Epithelial cell of esophagus (primary cell): ENCODE results near the gene LPAR2.
"Not testable (repeated sequence)": the region's sequence is repeated elsewhere in the genome, so short reads cannot be mapped to it uniquely, and the experiment has no call there.

Experiments used
- DNase-seq: peaks from one replicate; pipeline ENCODE4 v3.0.0; 2010; ENCODE audit warnings: low read depth
- H3K4me3 ChIP-seq: 2 replicates; pipeline ENCODE4 v1.5.1; 2011; ENCODE audit warnings: mild to moderate bottlenecking, low read length, control low read depth
- CTCF ChIP-seq: IDR thresholded peaks from 2 replicates; pipeline ENCODE4 v1.5.1; 2011; ENCODE audit warnings: low read depth, mild to moderate bottlenecking, low read length, control low read depth, inconsistent platforms; ENCODE audit not compliant: insufficient read depth; ENCODE audit errors: missing control alignments

The LPAR2 gene

GRCh38 chr19:19627621-19628500 is at the start of gene LPAR2:
Gene LPAR2 (minus strand): TSS chr19:19628220. CDS start chr19:19627275, 945 bp downstream.
- TF ChIP-seq CTCF = no peak
- H3K4me3 ChIP-seq = peak within 1 kb of the TSS; percentile 55
- DNase-seq = peak; percentile 60

DNA sequence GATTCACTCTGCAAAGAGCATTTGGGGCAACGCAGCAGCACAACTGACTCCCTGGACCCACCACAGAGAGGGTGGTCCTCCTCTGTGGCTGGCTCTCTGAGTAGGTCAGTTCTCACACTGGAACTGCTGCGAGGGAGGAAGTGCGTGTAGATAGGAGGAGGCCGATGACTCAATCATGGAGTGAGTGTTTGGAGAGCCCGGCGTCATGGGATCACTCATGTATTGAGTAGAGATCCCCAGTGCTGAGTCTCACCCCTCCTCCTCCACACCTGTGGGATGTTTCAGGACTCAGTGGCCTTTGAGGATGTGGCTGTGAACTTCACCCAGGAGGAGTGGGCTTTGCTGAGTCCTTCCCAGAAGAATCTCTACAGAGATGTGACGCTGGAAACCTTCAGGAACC is 49.6 kb upstream of the LPAR2 start:
- no peak overlapping the region for H3K4me3 ChIP-seq
- TF ChIP-seq CTCF = no peak
- no peak for DNase-seq

- no peak overlapping the region for H3K4me3 ChIP-seq
- TF ChIP-seq CTCF = no peak
Measured at GRCh38 chr19:19674315-19674714, 46.3 kb upstream of the LPAR2 start.

GRCh38 chr19:19672816-19673215 is 44.8 kb upstream of the LPAR2 start:
- peak; percentile 39 for DNase-seq
- no peak for TF ChIP-seq CTCF
- no peak overlapping the region for H3K4me3 ChIP-seq

More at GRCh38 chr19:19674315-19674714, 46.3 kb upstream of the LPAR2 start:
- no peak for DNase-seq

DNA sequence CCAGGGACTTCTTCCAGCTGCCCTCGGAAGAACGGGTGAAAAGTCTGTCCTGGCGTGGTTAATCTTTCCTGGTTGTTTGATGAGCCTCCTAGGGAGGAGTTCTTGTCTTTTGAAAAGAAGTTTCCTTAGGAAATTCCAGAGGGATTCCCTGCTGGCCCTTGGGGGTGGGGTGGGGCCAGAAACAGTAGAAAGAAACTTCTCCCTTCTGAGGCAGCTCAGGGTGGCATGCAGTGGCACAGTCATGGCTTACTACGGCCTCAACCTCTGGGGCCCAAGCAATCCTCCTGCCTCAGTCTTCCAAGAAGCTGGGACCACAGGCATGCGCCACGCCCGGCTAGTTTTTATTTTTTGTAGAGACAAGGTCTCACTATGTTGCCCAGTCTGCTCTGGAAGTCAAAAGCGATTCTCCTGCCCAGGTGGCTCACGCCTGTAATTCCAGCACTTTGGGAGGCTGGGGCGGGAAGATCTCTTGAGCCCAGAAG is 42.1 kb upstream of the LPAR2 start:
- H3K4me3 ChIP-seq = peak overlapping the region; percentile 85
- DNase-seq = peak; percentile 17
- TF ChIP-seq CTCF = no peak

DNA sequence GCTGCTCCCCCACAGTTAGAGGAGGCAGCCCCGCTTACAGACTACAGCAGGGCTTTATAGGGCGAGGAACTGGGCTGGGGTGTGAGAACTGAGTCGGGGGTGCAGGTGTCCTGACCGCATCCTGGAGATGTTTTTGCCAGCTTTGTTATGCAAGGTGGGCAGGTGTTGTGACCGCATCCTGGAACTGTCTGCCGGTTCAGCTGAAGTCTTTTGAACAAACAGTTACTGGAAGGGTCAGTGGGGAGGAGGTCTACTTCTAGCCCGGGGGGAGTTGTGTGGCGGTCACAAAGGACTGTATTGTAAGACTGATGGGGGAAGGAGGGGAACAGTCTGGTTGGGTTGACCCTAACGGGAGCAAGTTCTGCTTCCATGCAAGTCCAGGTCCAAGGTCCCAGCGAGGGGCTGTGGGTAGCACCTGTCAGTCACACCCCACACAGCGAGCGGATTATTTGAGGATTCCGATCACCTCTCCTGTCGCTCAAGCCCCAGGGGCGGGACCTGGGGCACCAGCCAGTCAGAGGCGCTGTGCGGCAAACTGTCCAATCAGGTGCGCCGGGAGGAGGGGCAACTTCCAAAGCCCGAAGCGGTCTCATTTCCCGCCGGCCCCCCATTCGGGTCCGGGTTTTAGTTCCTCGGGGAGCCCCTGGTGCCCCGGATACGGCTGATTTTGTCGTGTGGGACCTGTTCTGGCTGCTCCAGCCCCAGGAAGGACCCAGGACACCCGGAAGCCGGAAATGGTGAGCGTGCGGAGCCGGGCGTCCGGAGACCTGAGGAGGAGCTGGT is 40.4 kb upstream of the LPAR2 start, which contains the start of gene ZNF101:
Gene ZNF101, plus strand, starts transcription at position 610 of the 783 bp plus-strand sequence. Its CDS starts 125 bp downstream, at position 735.
- peak within 1 kb of the TSS; percentile 85 for H3K4me3 ChIP-seq
- peak; percentile 92 for DNase-seq
- TF ChIP-seq CTCF = no peak

DNA sequence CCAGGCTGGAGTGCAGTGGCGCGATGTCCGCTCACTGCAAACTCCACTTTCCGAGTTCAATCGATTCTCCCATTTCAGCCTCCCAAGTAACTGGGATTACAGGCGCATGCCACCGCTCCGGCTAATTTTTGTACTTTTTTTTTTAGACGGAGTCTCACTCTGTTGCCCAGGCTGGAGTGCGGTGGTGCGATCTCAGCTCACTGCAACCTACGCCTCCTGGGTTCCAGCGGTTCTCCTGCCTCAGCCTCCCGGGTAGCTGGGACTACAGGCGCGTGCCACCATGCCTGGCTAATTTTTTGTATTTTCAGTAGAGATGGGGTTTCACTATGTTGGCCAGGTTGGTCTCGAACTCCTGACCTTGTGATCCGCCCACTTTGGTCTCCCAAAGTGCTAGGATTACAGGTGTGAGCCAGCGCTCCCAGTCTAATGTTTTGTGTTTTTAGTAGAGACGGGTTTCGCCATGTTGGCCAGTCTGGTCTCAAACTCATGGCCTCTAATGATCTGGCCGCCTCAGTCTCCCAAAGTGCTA is 37.5 kb upstream of the LPAR2 start:
- not testable (repeated sequence) for H3K4me3 ChIP-seq, DNase-seq
